ENCODE results near the gene CCNL2. TPM values are rescaled to one million over a fixed set of nuclear protein-coding genes. Genes with fewer than 3 reads are reported as not detected.
A peak's percentile ranks its signal among the peaks of the same experiment; 100 is the strongest.

The CCNL2 gene
- total RNA-seq, 1 experiment from 2014 or later, result 173 TPM

DNA sequence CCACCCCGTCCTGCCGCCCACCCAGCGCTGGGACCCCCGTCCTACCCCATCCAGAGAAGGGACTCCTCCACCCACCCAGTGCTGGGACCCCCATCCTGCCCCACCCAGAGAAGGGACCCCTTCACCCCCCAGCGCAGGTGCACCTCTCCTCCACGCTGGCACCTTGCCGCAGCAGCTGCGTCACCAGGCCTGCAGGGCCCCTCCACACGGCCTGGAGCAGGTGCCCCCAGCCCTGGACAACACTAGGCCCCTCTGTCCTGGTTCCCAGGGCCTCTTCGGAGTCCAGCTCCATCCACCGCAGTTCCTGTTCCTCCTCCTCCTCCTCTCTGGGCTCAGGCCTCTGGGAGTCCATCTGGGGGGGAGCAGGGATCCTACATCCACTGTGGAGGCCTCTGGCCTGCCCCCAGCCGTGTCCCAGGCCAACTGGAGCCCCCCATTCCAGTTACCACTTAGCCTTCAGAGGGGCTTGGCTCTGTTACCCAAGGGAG is 21.6 kb upstream of the CCNL2 start:
- Histone ChIP-seq H2BK120ac (ENCODE audit: low read depth, low read length, poor library complexity, severe bottlenecking) (no peak overlapping the region), H3T11ph (ENCODE audit: low read length) (no peak overlapping the region), H3K9me3 (ENCODE audit: control insufficient read depth, low read depth, low read length) (no peaks in the 10 kb centered on the region), H2BK15ac (ENCODE audit: low read depth, low read length) (no peak overlapping the region), H3K27me3 (ENCODE audit: insufficient read depth, low read length) (no peaks in the 10 kb centered on the region), H3K79me2 (ENCODE audit: insufficient read depth, low read length) (no peaks in the 10 kb centered on the region), H3K18ac (ENCODE audit: insufficient read length, low read depth, low read length) (no peak overlapping the region), H2BK5ac (ENCODE audit: insufficient read length, low read length) (no peak overlapping the region), H3K14ac (ENCODE audit: insufficient read depth, low read length) (no peak overlapping the region; the same call in 1 of the 2 replicates), H3K9ac (ENCODE audit: extremely low read depth, insufficient read length, low read length) (no peak overlapping the region), H3K4me1 (ENCODE audit: insufficient read depth, low read length) (peaks cover 5% of the 10 kb centered on the region; the same call in 1 of the 2 replicates), H2AFZ (ENCODE audit: low read length) (no peak overlapping the region), H2AK5ac (ENCODE audit: insufficient read length, low read length) (no peak overlapping the region), H3K23me2 (ENCODE audit: insufficient read length, low read depth, low read length, poor library complexity, severe bottlenecking) (peaks cover under 1% of the 10 kb centered on the region), H2BK20ac (ENCODE audit: low read depth, low read length, poor library complexity, severe bottlenecking) (no peak overlapping the region), H3K4me2 (ENCODE audit: insufficient read depth, insufficient read length, low read length) (no peak overlapping the region), H3K4ac (ENCODE audit: low read depth, low read length) (no peak overlapping the region), H4K5ac (ENCODE audit: insufficient read length, low read depth, low read length) (no peak overlapping the region), H3K27ac (ENCODE audit: insufficient read length, low read depth, low read length) (no peak overlapping the region), H4K91ac (ENCODE audit: insufficient read length, low read depth, low read length) (no peak overlapping the region), H3K23ac (ENCODE audit: insufficient read length, low read depth, low read length) (no peak overlapping the region), H4K20me1 (ENCODE audit: control insufficient read depth, insufficient read depth, insufficient read length) (no peaks in the 10 kb centered on the region), H4K8ac (replicated peaks; ENCODE audit: insufficient read length, low read depth, low read length) (no peak overlapping the region), H3K56ac (ENCODE audit: insufficient read length, low read depth, low read length) (no peak overlapping the region), H3K79me1 (ENCODE audit: insufficient read depth, low read depth, low read length, poor library complexity, severe bottlenecking) (no peaks in the 10 kb centered on the region), H2BK12ac (ENCODE audit: insufficient read length, low read depth, low read length) (no peak overlapping the region)
- Mint-ChIP-seq H3K27ac (no peak overlapping the region), H3K27me3 (ENCODE audit: low read depth) (no peaks in the 10 kb centered on the region), H3K36me3 (ENCODE audit: insufficient read depth in 1 of 3, low read depth in 3 of 3) (no peaks in the 10 kb centered on the region; a peak in 2 of 7 replicates), H3K9me3 (no peaks in the 10 kb centered on the region), H3K4me3 (no peak overlapping the region), H3K4me1 (peaks cover 36 to 55% of the 10 kb centered on the region in 2 experiments)
- TF ChIP-seq, protein P1, sequence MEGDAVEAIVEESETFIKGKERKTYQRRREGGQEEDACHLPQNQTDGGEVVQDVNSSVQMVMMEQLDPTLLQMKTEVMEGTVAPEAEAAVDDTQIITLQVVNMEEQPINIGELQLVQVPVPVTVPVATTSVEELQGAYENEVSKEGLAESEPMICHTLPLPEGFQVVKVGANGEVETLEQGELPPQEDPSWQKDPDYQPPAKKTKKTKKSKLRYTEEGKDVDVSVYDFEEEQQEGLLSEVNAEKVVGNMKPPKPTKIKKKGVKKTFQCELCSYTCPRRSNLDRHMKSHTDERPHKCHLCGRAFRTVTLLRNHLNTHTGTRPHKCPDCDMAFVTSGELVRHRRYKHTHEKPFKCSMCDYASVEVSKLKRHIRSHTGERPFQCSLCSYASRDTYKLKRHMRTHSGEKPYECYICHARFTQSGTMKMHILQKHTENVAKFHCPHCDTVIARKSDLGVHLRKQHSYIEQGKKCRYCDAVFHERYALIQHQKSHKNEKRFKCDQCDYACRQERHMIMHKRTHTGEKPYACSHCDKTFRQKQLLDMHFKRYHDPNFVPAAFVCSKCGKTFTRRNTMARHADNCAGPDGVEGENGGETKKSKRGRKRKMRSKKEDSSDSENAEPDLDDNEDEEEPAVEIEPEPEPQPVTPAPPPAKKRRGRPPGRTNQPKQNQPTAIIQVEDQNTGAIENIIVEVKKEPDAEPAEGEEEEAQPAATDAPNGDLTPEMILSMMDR (conservative IDR thresholded peaks at IDR 0.05), result no peak
- peak; percentile 34 for DNase-seq
- no CpG with 5 or more reads among the region's 12 CpGs for WGBS (ENCODE audit: extremely low coverage, insufficient read length, low lambda C conversion rate)
